GM12878 (cell line): ENCODE results near the gene NR2F2.

ENCODE experiments used
- GABPA ChIP-seq: IDR thresholded peaks from 2 replicates; pipeline ENCODE4 v1.6.1; 2014; ENCODE audit warnings: antibody characterized with exemption, low read depth, mild to moderate bottlenecking, inconsistent platforms
- POLR2A ChIP-seq: IDR thresholded peaks from 2 replicates; pipeline ENCODE4 v1.6.1; 2011; ENCODE audit warnings: low read depth, mild to moderate bottlenecking, low read length
- POLR2AphosphoS5 ChIP-seq: IDR thresholded peaks from 2 replicates; pipeline ENCODE4 v1.6.1; 2011; ENCODE audit warnings: mild to moderate bottlenecking, low read length, inconsistent platforms
- TF ChIP-seq, protein P1 (sequence below): IDR thresholded peaks from 2 replicates; pipeline ENCODE4 v1.6.1; 2011; ENCODE audit warnings: low read depth, mild to moderate bottlenecking, low read length, moderate library complexity, borderline replicate concordance; ENCODE audit errors: extremely low read depth

DNA sequence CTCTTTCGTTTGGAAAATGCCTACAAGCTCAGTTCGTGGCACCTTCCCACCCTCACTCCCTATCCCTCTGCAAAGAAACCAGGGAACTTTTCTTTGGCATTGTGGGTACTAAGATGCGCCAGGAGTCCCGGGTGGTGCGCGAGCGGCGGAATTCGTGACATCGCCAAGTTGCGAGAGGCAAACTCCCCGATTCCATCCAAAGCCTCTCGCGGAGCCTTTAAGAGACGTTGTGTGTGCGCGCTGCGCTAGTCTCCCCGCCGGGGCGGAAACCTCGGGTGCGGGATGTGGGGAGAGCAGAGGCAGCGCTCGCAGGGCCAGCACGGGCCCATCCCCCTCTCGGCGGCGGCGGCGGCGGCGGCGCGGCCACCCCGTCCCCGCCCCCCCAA is 443 bp upstream of the NR2F2 start:
- TF ChIP-seq, protein P1, sequence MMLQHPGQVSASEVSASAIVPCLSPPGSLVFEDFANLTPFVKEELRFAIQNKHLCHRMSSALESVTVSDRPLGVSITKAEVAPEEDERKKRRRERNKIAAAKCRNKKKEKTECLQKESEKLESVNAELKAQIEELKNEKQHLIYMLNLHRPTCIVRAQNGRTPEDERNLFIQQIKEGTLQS: no peak
- TF ChIP-seq POLR2A (no peak), GABPA (no peak), POLR2AphosphoS5 (no peak)
